ENCODE data around the gene SMARCA5. TPM values are rescaled to one million over a fixed set of nuclear protein-coding genes. Genes with fewer than 3 reads are reported as not detected.

The SMARCA5 gene
- total RNA-seq, 6 experiments from 2014 or later: 38.6 to 44.6 (median 40.5) TPM

GRCh38 chr4:143581331-143581946 lies 67.9 kb downstream of the SMARCA5 start:
- no peak for DNase-seq
- no peak overlapping the region for H3K4me3 Mint-ChIP-seq
- no peak for TF ChIP-seq CTCF (IDR thresholded peaks at IDR 0.05)
- H3K27ac Mint-ChIP-seq: no peak overlapping the region
- H3K9me3 Mint-ChIP-seq: peaks cover 19% of the 10 kb centered on the region
- peaks cover 12% of the 10 kb centered on the region for H3K4me1 Mint-ChIP-seq (ENCODE audit: low read depth)
- H3K27me3 Mint-ChIP-seq (ENCODE audit: insufficient read depth): peaks cover 1% of the 10 kb centered on the region; the same call in 1 of the 2 replicates
- no peaks in the 10 kb centered on the region; the same call in 1 of the 2 replicates for H3K36me3 Mint-ChIP-seq (ENCODE audit: low read depth)

GRCh38 chr4:143585548-143585947 lies 72.0 kb downstream of the SMARCA5 start:
- TF ChIP-seq CTCF (IDR thresholded peaks at IDR 0.05): no peak
- H3K27me3 Mint-ChIP-seq (ENCODE audit: insufficient read depth): no peaks in the 10 kb centered on the region; the same call in 1 of the 2 replicates
- peaks cover 19% of the 10 kb centered on the region for H3K9me3 Mint-ChIP-seq
- peak overlapping the region; percentile 86 for H3K27ac Mint-ChIP-seq
- no peak for DNase-seq
- peaks cover 14% of the 10 kb centered on the region for H3K4me1 Mint-ChIP-seq (ENCODE audit: low read depth)
- peak overlapping the region; percentile 16; the same call in 1 of the 2 replicates for H3K4me3 Mint-ChIP-seq
- H3K36me3 Mint-ChIP-seq (ENCODE audit: low read depth): no peaks in the 10 kb centered on the region; the same call in 1 of the 2 replicates

GRCh38 chr4:143586080-143586479 lies 72.6 kb downstream of the SMARCA5 start:
- H3K27ac Mint-ChIP-seq: peak overlapping the region; percentile 86
- peak overlapping the region; percentile 68 for H3K4me3 Mint-ChIP-seq

GRCh38 chr4:143587703-143588102 lies 74.2 kb downstream of the SMARCA5 start:
- no peak for TF ChIP-seq CTCF (IDR thresholded peaks at IDR 0.05)
- no peak for DNase-seq

More at GRCh38 chr4:143586080-143586479, 72.6 kb downstream of the SMARCA5 start:
- no peak for TF ChIP-seq CTCF (IDR thresholded peaks at IDR 0.05)
- H3K9me3 Mint-ChIP-seq: peaks cover 19% of the 10 kb centered on the region
- peak; percentile 47 for DNase-seq
- no peaks in the 10 kb centered on the region; the same call in 1 of the 2 replicates for H3K27me3 Mint-ChIP-seq (ENCODE audit: insufficient read depth)
- H3K4me1 Mint-ChIP-seq (ENCODE audit: low read depth): peaks cover 14% of the 10 kb centered on the region
- H3K36me3 Mint-ChIP-seq (ENCODE audit: low read depth): no peaks in the 10 kb centered on the region; the same call in 1 of the 2 replicates

GRCh38 chr4:143597276-143597675 lies 83.8 kb downstream of the SMARCA5 start:
- peaks cover 4% of the 10 kb centered on the region; the same call in 1 of the 2 replicates for H3K9me3 Mint-ChIP-seq
- DNase-seq: no peak
- no peaks in the 10 kb centered on the region for H3K36me3 Mint-ChIP-seq (ENCODE audit: low read depth)
- H3K4me3 Mint-ChIP-seq: no peak overlapping the region
- H3K27ac Mint-ChIP-seq: no peak overlapping the region
- no peaks in the 10 kb centered on the region; the same call in none of the 2 replicates for H3K27me3 Mint-ChIP-seq (ENCODE audit: insufficient read depth)
- no peaks in the 10 kb centered on the region for H3K4me1 Mint-ChIP-seq (ENCODE audit: low read depth)
- no peak for TF ChIP-seq CTCF (IDR thresholded peaks at IDR 0.05)

More at GRCh38 chr4:143587703-143588102, 74.2 kb downstream of the SMARCA5 start:
- Mint-ChIP-seq H3K36me3 (ENCODE audit: low read depth) (no peaks in the 10 kb centered on the region; the same call in 1 of the 2 replicates), H3K9me3 (peaks cover 15% of the 10 kb centered on the region), H3K4me1 (ENCODE audit: low read depth) (peaks cover 14% of the 10 kb centered on the region), H3K4me3 (no peak overlapping the region), H3K27me3 (ENCODE audit: insufficient read depth) (no peaks in the 10 kb centered on the region; the same call in 1 of the 2 replicates), H3K27ac (no peak overlapping the region)

Measured in HFFc6 (cell line).